ENCODE data around the gene CNPY1. TPM values are rescaled to one million over a fixed set of nuclear protein-coding genes. Genes with fewer than 3 reads are reported as not detected.

Gene CNPY1
- total and polyA plus RNA-seq, 2 of the 8 experiments (the other 6 are each of a cell fraction or from before 2014, with no cell fraction given) = not detected

DNA sequence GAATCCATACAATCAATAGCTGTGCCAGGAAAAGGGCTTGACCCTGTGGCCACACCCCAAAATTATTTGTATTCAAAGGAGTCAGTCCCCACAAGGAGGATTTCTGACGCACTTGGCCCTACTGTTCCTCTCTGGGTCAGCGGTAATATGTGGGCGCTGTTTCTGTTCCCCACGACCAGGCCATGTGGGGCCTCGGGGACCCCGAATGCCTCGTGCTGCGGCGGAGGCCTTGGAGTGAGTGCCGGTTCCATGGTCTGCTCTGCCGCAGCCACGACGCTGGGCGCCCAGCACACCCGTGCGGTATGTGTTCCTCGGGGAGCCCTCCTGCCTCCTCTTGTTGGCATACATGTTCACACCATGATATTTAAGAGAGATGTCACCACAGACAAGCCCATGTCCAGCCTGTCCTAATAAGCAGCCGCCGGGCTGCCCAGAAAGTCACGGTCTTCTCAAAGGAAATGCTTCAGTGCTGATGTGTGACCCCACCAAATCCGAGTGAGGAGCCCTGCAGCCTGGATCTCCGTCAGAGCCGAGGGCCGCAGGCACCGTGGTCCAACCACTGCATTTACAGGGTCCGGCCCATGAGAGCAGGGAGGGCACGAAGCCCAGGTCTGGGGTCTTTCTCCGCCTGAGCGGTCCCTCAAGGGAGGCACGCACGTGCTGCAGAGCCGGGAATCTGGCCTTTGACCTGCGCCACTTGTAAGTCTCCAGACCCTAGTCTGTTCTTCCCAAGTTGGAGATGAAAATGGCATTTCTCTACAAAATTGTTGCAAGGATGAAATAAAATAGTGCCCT is 52.4 kb downstream of the CNPY1 start:
- H3K14ac ChIP-seq (ENCODE audit: insufficient read length) = no peak overlapping the region
- no peaks in the 10 kb centered on the region; a peak in 1 of 4 replicates for H3K9me3 ChIP-seq (ENCODE audit: insufficient read depth in 2 of 2, low read depth in 1 of 2, low read length in 1 of 2)
- H2AFZ ChIP-seq (ENCODE audit: low read length) = no peak overlapping the region
- no peak overlapping the region for H3K4ac ChIP-seq (replicated peaks; ENCODE audit: insufficient read length, low read depth, low read length)
- H3K56ac ChIP-seq (replicated peaks; ENCODE audit: insufficient read length, low read depth, low read length) = no peak overlapping the region
- peaks cover 22 to 85% (median 70%) of the 10 kb centered on the region in 4 experiments for H3K27me3 ChIP-seq (replicated peaks in 1 of 4; ENCODE audit: control insufficient read depth in 3 of 4, extremely low read depth in 1 of 4, insufficient read depth in 3 of 4, low read length in 3 of 4)
- H2BK12ac ChIP-seq (ENCODE audit: low read depth, low read length) = 0 out of 2 replicates have a peak overlapping the region, but pooled peaks have one; percentile 75
- H2BK20ac ChIP-seq (ENCODE audit: low read length) = no peak overlapping the region
- no peak overlapping the region for H4K91ac ChIP-seq (replicated peaks; ENCODE audit: insufficient read length, low read length)
- peaks cover 1 to 3% of the 10 kb centered on the region in 2 experiments for H4K20me1 ChIP-seq (replicated peaks in 1 of 2; ENCODE audit: control insufficient read depth in 1 of 2, insufficient read depth in 2 of 2, low read length in 2 of 2)
- FAIRE-seq (no peak), DNase-seq (ENCODE audit: low read depth in 1 of 2, low spot score in 2 of 2) (no peak)
- H3K4me3 ChIP-seq (ENCODE audit: extremely low read depth in 1 of 4, insufficient read depth in 2 of 4, low read depth in 3 of 4, low read length in 4 of 4) = no peak overlapping the region
- H3K18ac ChIP-seq (ENCODE audit: extremely low read depth, low read length) = no peak overlapping the region
- no peak overlapping the region for H3K4me2 ChIP-seq (ENCODE audit: insufficient read depth in 1 of 2, low read depth in 2 of 2, low read length in 2 of 2)
- H2BK15ac ChIP-seq (ENCODE audit: low read length) = no peak overlapping the region
- no peaks in the 10 kb centered on the region for H3K79me1 ChIP-seq (ENCODE audit: low read depth, low read length)
- H3K27ac ChIP-seq (ENCODE audit: low read depth, low read length) = no peak overlapping the region
- H4K5ac ChIP-seq (ENCODE audit: insufficient read length, low read depth, low read length) = no peak overlapping the region
- H3K4me1 ChIP-seq (replicated peaks in 1 of 4; ENCODE audit: control insufficient read depth in 3 of 4, insufficient read depth in 4 of 4, low read length in 3 of 4) = peaks cover 0 to 19% (median 16%) of the 10 kb centered on the region in 4 experiments; a peak in 6 of 7 replicates
- 88% methylated on average over 29 of the region's 33 CpGs; no CpG with 5 or more reads in 1 of the 2 experiments for WGBS, 2 experiments (ENCODE audit: extremely low coverage in 1 of 2, insufficient coverage in 1 of 2, insufficient read length in 1 of 2, insufficient replicate concordance in 2 of 2, low coverage in 1 of 2, low lambda C conversion rate in 2 of 2, missing lambda C conversion rate in 1 of 2)
- POLR2A ChIA-PET (ENCODE audit: partially characterized antibody) = no interaction called here
- no peak overlapping the region for H3K9ac ChIP-seq (replicated peaks in 1 of 4; ENCODE audit: extremely low read depth in 1 of 4, low read depth in 3 of 4, low read length in 3 of 4)
- no peaks in the 10 kb centered on the region for H3K79me2 ChIP-seq (ENCODE audit: control insufficient read depth in 1 of 2, insufficient read depth in 2 of 2, low read length in 2 of 2)
- H3K23ac ChIP-seq (ENCODE audit: insufficient read length) = no peak overlapping the region
- H3K23me2 ChIP-seq (ENCODE audit: low read depth, low read length) = peaks cover 3% of the 10 kb centered on the region; the same call in 1 of the 2 replicates
- H2BK120ac ChIP-seq (replicated peaks; ENCODE audit: low read depth, low read length) = no peak overlapping the region
- no peak overlapping the region for H2AK5ac ChIP-seq (ENCODE audit: low read depth, low read length)
- CTCF ChIA-PET (ENCODE audit: partially characterized antibody) = no interaction called here
- no peak overlapping the region for H4K8ac ChIP-seq (ENCODE audit: extremely low read depth, insufficient read depth, low read length)
- no peaks in the 10 kb centered on the region for H3K36me3 ChIP-seq (ENCODE audit: control insufficient read depth in 2 of 4, insufficient read depth in 4 of 4, low read length in 3 of 4)
- H2BK5ac ChIP-seq (ENCODE audit: low read depth, low read length) = no peak overlapping the region
- no peak for TF ChIP-seq EP300 (IDR thresholded peaks at IDR 0.05; ENCODE audit: borderline replicate concordance in 1 of 2, low read depth in 2 of 2, low read length in 2 of 2)
- no peak for TF ChIP-seq POLR2A (IDR thresholded peaks at IDR 0.05; ENCODE audit: control extremely low read depth in 1 of 2, low read depth in 2 of 2, low read length in 2 of 2)
- TF ChIP-seq SP1 (IDR thresholded peaks at IDR 0.05; ENCODE audit: low read depth, low read length) = no peak
- TF ChIP-seq SIRT6 (IDR thresholded peaks at IDR 0.05; ENCODE audit: low read length) = no peak
- no peak for TF ChIP-seq BCL11A (IDR thresholded peaks at IDR 0.05; ENCODE audit: low read depth in 2 of 2, low read length in 2 of 2)
- no peak for TF ChIP-seq RBBP5 (IDR thresholded peaks at IDR 0.05; ENCODE audit: borderline replicate concordance, low read depth, low read length)
- TF ChIP-seq YY1 (IDR thresholded peaks at IDR 0.05; ENCODE audit: low read depth, low read length) = no peak
- TF ChIP-seq EZH2 (IDR thresholded peaks at IDR 0.05; ENCODE audit: low read depth, low read length, severe bottlenecking) = no peak
- TF ChIP-seq POLR2AphosphoS5 (IDR thresholded peaks at IDR 0.05; ENCODE audit: low read depth, low read length) = no peak
- no peak for TF ChIP-seq CHD2 (IDR thresholded peaks at IDR 0.05; ENCODE audit: low read length)
- no peak for TF ChIP-seq KDM5A (IDR thresholded peaks at IDR 0.05; ENCODE audit: low read length)

Data from H1 (cell line).